Measurements from ENCODE around the gene SERF2. TPM values are rescaled to one million over a fixed set of nuclear protein-coding genes. Genes with fewer than 3 reads are reported as not detected.
"Not testable (repeated sequence)": the region's sequence is repeated elsewhere in the genome, so short reads cannot be mapped to it uniquely, and the experiment has no call there.

The SERF2 gene
- total RNA-seq, 1 experiment from 2014 or later, result 665 TPM

DNA sequence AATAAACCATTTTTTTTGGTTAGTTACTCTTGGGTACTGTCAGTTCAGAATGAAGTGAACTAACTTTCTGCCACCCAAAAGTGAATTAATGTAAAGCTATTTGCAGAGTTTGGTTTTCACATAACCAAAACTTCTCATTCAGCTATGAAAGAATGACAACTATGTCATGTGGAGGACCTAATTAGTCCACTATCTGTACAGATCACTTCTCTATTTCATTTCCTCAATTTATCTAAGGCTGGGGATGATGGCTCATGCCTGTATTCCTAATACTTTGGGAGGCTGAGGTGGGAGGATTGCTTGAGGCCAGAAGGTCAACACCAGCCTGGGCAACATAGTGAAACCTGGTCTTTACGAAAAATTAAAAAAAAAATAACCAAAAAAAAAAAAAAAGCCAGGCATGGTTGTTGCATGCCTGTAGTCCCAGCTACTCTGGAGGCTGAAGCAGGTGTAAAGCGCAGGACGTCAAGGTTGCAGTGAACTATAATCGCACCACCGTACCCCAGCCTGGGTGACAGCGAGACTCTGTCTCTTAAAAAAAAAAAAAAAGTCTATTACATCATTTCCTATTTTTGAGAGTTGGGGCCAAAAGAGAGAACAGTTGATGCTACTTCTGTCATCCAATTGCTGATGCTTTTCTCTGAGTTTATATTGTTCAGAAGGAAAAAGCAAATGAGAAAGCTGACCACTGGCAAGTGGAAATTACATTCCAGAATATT is 17.0 kb downstream of the SERF2 start:
- peaks cover 9% of the 10 kb centered on the region for H3F3A ChIP-seq (ENCODE audit: low read length, unreplicated experiment)
- H4K20me1 ChIP-seq (ENCODE audit: low read length), result no peaks in the 10 kb centered on the region
- no peak for ATAC-seq
- no peak overlapping the region for H3K4me2 ChIP-seq (ENCODE audit: low read length)
- no peaks in the 10 kb centered on the region for H3K4me1 ChIP-seq (ENCODE audit: insufficient read depth, low read length)
- BruUV-seq (replicated peaks), result no TSS peak
- H3K36me3 ChIP-seq (ENCODE audit: low read depth, low read length), result peaks cover 68% of the 10 kb centered on the region
- no peak for DNase-seq
- H3K9me3 ChIP-seq (ENCODE audit: low read length), result no peaks in the 10 kb centered on the region
- intact Hi-C loops (cut with micrococcal nuclease), result loop anchor here (10.0 kb wide), 1 partner anchor 56 kb away; no protein-coding TSS in a partner anchor
- TF ChIP-seq EZH2 (IDR thresholded peaks at IDR 0.05; ENCODE audit: low read length, unreplicated experiment) (no peak), EZH2phosphoT487 (IDR thresholded peaks at IDR 0.05; ENCODE audit: borderline replicate concordance, low read length) (no peak)
- TF ChIP-seq, protein P1, sequence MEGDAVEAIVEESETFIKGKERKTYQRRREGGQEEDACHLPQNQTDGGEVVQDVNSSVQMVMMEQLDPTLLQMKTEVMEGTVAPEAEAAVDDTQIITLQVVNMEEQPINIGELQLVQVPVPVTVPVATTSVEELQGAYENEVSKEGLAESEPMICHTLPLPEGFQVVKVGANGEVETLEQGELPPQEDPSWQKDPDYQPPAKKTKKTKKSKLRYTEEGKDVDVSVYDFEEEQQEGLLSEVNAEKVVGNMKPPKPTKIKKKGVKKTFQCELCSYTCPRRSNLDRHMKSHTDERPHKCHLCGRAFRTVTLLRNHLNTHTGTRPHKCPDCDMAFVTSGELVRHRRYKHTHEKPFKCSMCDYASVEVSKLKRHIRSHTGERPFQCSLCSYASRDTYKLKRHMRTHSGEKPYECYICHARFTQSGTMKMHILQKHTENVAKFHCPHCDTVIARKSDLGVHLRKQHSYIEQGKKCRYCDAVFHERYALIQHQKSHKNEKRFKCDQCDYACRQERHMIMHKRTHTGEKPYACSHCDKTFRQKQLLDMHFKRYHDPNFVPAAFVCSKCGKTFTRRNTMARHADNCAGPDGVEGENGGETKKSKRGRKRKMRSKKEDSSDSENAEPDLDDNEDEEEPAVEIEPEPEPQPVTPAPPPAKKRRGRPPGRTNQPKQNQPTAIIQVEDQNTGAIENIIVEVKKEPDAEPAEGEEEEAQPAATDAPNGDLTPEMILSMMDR (conservative IDR thresholded peaks at IDR 0.05; ENCODE audit: low read depth, low read length), result no peak
- ChIA-PET POLR2A (ENCODE audit: unreplicated experiment) (interaction anchor here (0.6 kb wide), 2 partner anchors 13 to 19 kb away, joined by 6 to 10 read pairs; no protein-coding TSS in a partner anchor), CTCF (no interaction called here)
- no peak overlapping the region for H3K9ac ChIP-seq (ENCODE audit: low read length)
- H3K27ac ChIP-seq (ENCODE audit: low read length), result no peak overlapping the region
- no peaks in the 10 kb centered on the region for H3K27me3 ChIP-seq (ENCODE audit: low read length)
- no peak overlapping the region for H2AFZ ChIP-seq (ENCODE audit: low read length)
- H3K4me3 ChIP-seq (ENCODE audit: low read length), result no peak overlapping the region
- H3K79me2 ChIP-seq (ENCODE audit: low read length), result no peaks in the 10 kb centered on the region
- no peaks in the 10 kb centered on the region for H3K9me2 ChIP-seq (replicated peaks; ENCODE audit: low read length)

DNA sequence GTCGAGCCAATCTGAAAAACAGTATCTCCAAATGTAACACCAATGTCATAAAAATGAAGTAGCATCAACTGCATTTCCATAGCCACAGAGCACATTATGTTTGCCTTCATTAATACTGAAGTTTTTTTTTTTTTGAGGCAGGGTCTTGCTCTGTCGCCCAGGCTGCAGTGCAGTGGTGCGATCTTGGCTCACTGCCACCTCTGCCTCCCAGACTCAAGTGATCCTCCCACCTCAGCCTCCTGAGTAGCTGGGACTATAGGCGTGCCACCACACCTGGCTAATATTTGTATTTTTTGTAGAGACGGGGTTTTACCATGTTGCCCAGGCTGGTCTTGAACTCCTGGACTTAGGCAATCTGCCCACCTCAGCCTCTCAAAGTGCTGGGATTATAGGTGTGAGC is 22.9 kb downstream of the SERF2 start:
- H3K27ac ChIP-seq (ENCODE audit: low read length); H3K27me3 ChIP-seq (ENCODE audit: low read length); H3K4me2 ChIP-seq (ENCODE audit: low read length); H3K4me1 ChIP-seq (ENCODE audit: insufficient read depth, low read length); H2AFZ ChIP-seq (ENCODE audit: low read length); POLR2A ChIA-PET (ENCODE audit: unreplicated experiment); H3F3A ChIP-seq (ENCODE audit: low read length, unreplicated experiment); H3K9me2 ChIP-seq (replicated peaks; ENCODE audit: low read length); DNase-seq; H3K9ac ChIP-seq (ENCODE audit: low read length); H3K4me3 ChIP-seq (ENCODE audit: low read length); H4K20me1 ChIP-seq (ENCODE audit: low read length); BruUV-seq (replicated peaks); H3K9me3 ChIP-seq (ENCODE audit: low read length); ATAC-seq; intact Hi-C loops (cut with micrococcal nuclease): not testable (repeated sequence)
- peaks cover 24% of the 10 kb centered on the region for H3K79me2 ChIP-seq (ENCODE audit: low read length)
- CTCF ChIA-PET, result interaction anchor here (0.7 kb wide), 1 partner anchor 13 kb away, joined by 3 read pairs; no protein-coding TSS in a partner anchor
- peaks cover 58% of the 10 kb centered on the region for H3K36me3 ChIP-seq (ENCODE audit: low read depth, low read length)

DNA sequence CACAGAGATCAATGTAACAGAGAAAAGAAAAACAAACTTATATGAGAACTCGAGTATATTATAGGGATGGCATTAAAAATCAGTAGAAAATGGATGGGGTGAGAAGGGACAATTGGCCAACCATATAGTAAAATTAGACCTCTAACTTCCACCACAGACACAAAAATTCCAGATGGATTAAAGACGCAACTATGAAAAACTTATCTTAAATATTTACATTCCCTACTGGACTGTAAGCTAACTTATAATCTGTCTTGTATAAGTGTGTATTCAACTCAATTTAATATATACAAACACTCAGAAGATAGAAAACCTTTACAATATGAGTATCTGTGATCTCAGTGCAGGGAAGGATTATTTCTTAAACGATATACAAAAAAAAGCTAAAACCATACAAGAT is 29.4 kb downstream of the SERF2 start:
- H3K9ac ChIP-seq (ENCODE audit: low read length), result no peak overlapping the region
- TF ChIP-seq, protein P1 (conservative IDR thresholded peaks at IDR 0.05; ENCODE audit: low read depth, low read length), result no peak
- no peak for TF ChIP-seq EZH2 (IDR thresholded peaks at IDR 0.05; ENCODE audit: low read length, unreplicated experiment)
- no TSS peak for BruUV-seq (replicated peaks)
- peaks cover 71% of the 10 kb centered on the region for H3K79me2 ChIP-seq (ENCODE audit: low read length)
- CTCF ChIA-PET, result interaction anchor here (0.7 kb wide), 1 partner anchor 281 kb away, joined by 6 read pairs; no protein-coding TSS in a partner anchor
- no peaks in the 10 kb centered on the region for H3K9me2 ChIP-seq (replicated peaks; ENCODE audit: low read length)
- no peaks in the 10 kb centered on the region for H3K9me3 ChIP-seq (ENCODE audit: low read length)
- H3K4me1 ChIP-seq (ENCODE audit: insufficient read depth, low read length), result peaks cover 20% of the 10 kb centered on the region
- POLR2A ChIA-PET (ENCODE audit: unreplicated experiment), result interaction anchor here (0.6 kb wide), 2 partner anchors 12 to 21 kb away, joined by 10 read pairs; partner anchors contain the start of gene SERINC4
- no peaks in the 10 kb centered on the region for H4K20me1 ChIP-seq (ENCODE audit: low read length)
- no peak overlapping the region for H2AFZ ChIP-seq (ENCODE audit: low read length)
- no peak overlapping the region for H3K27ac ChIP-seq (ENCODE audit: low read length)
- H3K27me3 ChIP-seq (ENCODE audit: low read length), result no peaks in the 10 kb centered on the region
- H3F3A ChIP-seq (ENCODE audit: low read length, unreplicated experiment), result no peaks in the 10 kb centered on the region
- H3K4me2 ChIP-seq (ENCODE audit: low read length), result peak overlapping the region; percentile 23
- peaks cover 11% of the 10 kb centered on the region for H3K36me3 ChIP-seq (ENCODE audit: low read depth, low read length)
- DNase-seq (no peak), ATAC-seq (no peak)
- peak overlapping the region; percentile 24; the same call in 1 of the 2 replicates for H3K4me3 ChIP-seq (ENCODE audit: low read length)
- intact Hi-C loops (cut with micrococcal nuclease), result loop anchor here (10.0 kb wide), 1 partner anchor 603 kb away; the partner anchor contains the start of gene CTDSPL2

All from PC-3 (cell line).